Right ventricle myocardium inferior (tissue), 1 donor: ENCODE measurements around the gene NFKBIB. TPM values are rescaled to one million over a fixed set of nuclear protein-coding genes. Genes with fewer than 3 reads are reported as not detected.
A peak's percentile ranks its signal among the peaks of the same experiment; 100 is the strongest.

ENCODE experiments used
- ATAC-seq: fragments of 200-7000 bp; cut with Tn5 transposase; one replicate; pipeline ENCODE4 v1.9.1; 2020; ENCODE audit warnings: mild to moderate bottlenecking, moderate library complexity
- DNase-seq: peaks from one replicate; pipeline ENCODE4 v3.0.0; 2021; ENCODE audit errors: missing footprints
- intact Hi-C: fragments of 100-400 bp; cut with DNase I; formaldehyde crosslinking; loops from one replicate; pipeline ENCODE4 v1.11.0; 2022
- total RNA-seq: library from RNA; stranded (reverse); fragmentation: NEBNext Ultra II Directional; extraction: Animal tissue kit (Norgen Biotek cat#: 25700); gene quantifications from one replicate; pipeline ENCODE4 v1.2.1, GENCODE V29; 2021
- donor health status: DM: no; HTN: yes; CAD: no; lungs with severe emphysema.

Gene NFKBIB
- total RNA-seq, 1 donor from 2014 or later = 17.9 TPM

DNA sequence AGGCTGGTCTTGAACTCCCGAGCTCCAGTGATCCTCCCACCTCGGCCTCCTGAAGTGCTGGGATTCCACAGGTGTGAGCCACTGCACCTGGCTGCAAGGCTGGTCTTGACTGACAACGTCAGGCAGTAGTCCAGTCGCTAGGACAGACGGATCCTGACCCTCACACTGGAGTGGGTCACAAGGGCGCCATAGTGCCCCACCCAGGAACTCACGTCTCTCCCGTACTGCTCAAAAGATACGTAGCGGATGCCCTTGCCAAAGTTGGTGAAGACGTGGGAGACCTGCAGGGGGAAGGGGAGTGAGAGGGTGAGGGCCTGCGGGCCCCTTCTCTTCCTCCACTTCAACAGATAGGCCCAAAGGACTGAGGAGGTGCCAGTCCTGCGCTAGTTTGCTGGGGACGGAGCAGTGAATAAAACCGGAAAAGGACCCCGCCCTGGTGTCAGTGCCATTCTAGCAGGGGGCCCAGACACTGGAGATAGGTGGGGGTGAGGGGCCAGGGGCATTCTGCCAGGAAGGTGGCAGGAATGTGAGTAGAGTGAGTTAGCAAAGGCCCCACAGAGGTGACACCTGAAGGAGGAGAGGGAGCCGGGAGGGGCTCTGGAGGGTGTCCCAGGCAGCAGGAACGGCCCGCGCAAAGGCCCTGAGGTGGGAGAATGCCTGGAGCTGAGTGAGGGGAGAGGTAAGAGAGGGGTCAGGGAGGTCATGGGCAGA, 42.9 kb downstream of the NFKBIB start:
- ATAC-seq = no peak
- intact Hi-C loops = no loop called here
- no peak for DNase-seq

DNA sequence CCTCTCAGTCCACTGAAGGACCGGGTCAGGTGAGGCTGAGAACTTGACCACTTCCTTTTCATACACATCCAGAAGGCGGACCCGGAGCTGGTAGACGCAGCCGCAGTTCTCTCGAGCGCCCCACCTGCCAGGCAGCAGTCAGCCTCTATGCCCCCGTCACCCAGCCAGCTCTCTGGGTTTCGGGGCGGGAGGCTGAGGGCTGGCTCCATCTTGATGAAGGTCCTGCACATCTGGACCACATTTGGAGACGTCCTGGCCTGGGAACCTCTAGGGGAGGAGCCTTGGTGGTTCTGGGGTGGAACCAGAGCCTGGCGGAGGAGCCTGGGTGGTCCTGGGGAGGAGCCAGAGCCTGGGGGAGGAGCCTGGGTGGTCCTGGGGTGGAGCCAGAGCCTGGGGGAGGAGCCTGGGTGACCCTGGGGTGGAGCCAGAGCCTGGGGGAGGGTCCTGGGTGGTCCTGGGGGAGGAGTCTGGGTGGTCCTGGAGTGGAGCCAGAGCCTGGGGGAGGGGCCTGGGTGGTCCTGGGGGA, 45.3 kb downstream of the NFKBIB start:
- ATAC-seq (no peak), DNase-seq (no peak)
- intact Hi-C loops = no loop called here

DNA sequence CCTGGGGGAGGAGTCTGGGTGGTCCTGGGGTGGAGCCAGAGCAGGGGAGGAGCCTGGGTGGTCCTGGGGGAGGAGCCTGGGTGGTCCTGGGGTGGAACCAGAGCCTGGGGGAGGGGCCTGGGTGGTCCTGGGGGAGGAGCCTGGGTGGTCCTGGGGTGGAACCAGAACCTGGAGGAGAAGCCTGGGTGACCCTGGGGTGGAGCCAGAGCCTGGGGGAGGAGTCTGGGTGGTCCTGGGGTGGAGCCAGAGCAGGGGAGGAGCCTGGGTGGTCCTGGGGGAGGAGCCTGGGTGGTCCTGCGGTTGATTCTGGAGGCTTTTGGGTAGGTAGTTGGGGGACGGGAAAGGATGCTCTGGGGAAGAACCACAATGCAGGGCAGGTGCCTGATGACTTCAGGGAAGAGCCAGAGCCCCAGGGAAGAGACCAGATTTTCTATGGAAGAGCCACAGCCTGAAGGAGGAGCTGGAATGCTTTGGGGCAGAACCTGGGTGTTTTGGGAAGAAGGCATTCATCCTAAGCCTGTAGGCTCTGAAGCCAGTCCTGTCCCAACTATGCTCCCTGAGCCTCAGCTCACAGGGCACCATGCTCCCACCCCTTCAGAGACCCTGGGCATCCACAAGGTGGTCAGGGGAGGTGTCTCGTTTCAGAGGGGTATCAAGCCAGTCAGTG, 45.9 kb downstream of the NFKBIB start:
- intact Hi-C loops = no loop called here
- ATAC-seq (no peak), DNase-seq (no peak)

DNA sequence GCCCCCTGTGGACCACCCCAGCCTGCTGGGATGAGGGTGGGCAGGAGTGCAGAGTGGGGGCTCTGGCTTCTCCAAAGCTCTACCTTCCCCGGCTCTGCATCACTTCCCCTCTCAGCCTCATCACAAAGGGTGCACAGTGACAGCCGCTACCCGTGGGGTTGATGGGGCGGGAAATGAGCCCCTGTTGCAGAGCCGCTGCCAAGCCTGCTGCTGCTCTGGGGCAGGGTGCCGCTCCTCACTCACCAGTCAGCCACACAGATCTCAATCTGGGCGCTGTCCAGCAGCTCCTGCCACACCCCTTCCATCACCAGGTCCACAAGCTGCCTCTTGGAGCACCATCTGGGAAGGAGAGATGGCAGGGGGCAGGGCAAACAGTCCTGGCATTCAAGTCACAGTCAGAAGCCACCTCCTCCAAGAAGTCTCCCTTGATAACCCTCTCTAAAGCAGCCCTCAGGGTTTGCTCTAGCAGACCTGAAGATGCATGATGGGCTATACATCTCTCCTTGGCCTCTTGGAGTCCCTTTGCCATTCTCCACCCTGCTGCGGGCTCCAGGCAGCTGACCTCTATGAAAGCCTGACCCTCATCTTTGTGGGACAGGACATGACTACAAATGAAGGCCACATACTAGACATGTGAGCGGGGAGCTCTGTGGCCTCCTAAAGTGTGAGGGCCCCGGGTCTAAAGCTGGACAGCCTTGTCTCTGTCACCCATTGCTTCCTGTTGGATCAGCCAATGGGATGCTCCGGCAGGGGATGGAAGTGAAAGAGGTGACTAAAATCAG, 46.7 kb downstream of the NFKBIB start:
- intact Hi-C loops = no loop called here
- DNase-seq (peak; percentile 51), ATAC-seq (no peak)

DNA sequence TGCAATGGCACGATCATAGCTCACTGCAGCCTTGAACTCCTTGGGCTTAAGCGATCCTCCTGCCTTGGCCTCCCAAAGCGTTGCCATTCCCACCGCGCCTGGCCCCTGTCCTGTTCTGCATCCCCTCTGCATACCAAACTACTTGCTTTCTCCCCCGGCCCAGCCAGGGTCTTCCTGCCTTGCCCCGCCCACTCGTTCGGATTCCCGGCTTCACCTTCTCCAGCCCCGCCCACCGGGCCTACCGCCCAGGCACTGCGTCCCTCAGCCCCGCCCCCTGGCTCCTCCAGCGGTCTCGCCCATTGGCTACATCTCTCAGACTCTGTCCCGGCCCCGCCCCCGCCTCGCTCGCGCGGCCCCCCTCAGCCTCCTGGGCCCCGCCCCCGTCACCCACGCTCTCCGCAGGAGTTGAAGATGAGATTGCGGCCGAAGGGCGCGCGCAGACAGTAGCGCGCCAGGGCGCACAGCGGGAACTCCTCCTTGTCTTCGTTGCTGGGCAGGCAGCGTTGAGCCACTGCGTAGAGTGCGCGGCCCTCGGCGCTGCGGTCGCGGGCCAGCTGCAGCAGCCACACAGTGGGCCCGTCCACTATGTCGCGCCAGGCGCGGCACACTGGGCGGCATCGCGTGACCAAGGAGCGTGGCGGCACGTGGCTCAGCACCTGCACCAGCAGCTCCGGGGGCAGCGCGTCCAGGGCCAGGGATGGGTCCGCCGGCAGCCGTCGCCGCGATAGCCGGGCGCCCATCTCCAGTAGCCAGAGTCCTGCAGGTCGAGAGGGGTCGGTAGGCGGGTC, 50.0 kb downstream of the NFKBIB start:
- intact Hi-C loops = no loop called here
- peak; percentile 89 for DNase-seq
- peak; percentile 94 for ATAC-seq

DNA sequence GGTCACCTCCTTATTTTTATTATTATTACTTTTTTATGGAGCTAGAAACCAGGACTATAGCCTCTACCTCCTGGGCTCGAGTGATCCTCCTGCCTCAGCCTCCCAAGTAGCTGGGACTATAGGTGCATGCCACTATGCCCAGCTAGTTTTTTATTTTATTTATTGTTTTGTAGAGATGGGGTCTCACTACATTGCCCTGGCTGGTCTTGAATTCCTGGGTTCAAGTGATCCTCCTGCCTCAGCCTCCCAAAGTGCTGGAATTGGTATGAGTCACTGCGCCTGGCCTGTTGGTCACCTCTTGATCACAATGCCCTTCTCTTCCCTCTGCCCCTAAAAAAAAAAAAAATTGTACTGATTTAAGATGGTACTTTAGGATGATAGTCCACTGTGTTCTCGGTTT, 51.4 kb downstream of the NFKBIB start:
- ATAC-seq (no peak), DNase-seq (no peak)
- intact Hi-C loops = no loop called here

DNA sequence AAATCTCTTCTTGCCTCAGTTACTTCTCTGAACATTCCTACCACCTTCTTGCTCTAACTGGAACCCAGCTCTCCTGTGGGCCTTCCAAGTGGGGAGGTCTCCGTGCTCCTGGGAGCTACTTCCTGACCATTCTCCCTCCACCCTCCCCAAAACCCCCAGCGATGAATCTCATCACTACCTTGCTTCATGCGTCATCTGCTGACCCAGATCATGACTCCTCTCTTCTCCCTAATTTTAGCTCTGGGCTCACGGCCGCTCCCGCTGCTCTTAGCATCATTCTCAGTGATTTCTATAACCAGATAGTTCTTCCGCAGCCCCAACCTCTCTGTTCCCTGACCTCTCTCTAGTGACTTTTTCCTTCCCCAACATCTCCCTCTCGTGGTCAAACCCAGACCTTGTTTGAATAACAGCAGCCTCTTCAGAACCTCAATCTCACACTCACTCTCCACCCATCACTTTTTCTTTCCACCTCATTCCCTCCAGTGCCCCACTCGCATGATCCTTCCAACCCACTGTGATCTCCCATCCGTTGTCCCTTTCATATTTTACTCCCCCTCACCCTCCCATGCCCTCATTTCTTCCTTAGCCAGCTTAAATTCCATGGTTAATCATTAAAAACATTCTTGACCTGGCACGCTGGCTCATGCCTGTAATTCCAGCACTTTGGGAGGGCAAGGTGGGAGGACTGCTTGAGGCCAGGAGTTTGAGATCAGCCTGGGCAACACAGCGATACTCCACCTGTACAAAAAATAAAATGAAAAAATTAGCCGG, 52.8 kb downstream of the NFKBIB start:
- no peak for DNase-seq
- ATAC-seq = no peak
- intact Hi-C loops = no loop called here

DNA sequence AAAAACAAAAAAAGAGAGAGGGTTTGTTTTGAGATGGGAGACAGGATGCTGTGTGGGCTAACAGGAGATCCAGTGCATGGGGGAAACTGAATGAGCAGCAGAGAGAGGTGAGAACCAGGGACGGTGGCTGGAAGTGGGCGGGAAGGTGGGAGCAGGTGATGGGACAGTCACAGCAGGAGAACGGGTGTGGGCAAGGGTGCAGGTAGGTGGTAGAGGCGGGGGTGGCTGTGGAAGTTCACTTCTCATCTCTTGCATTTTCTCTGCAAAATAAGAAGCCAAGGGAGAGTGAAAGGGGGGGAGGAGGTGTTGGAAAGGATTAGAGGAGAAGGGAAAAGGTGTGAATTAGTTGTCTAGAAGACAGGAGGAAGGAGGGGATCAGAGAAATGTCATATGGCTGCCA, 53.9 kb downstream of the NFKBIB start:
- DNase-seq = no peak
- ATAC-seq = no peak
- intact Hi-C loops = no loop called here

DNA sequence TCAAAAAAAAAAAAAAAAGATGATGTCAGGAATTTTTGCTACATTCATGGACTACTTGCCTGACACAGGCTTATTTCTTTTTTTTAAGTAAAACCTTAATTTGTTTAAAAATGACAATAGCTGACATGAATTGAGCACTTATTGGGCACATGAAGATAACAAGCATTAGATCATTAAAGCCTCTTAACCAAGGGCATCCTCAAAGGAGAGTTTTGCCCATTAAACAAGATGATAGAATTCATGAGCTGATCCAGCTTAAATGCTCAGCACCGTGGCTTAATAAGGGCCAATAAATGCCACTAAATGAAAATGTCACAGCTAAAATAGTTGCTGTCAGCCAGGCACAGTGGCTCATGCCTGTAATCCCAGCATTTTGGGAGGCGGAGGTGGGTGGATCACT, 56.5 kb downstream of the NFKBIB start:
- intact Hi-C loops = no loop called here
- DNase-seq (no peak), ATAC-seq (no peak)

DNA sequence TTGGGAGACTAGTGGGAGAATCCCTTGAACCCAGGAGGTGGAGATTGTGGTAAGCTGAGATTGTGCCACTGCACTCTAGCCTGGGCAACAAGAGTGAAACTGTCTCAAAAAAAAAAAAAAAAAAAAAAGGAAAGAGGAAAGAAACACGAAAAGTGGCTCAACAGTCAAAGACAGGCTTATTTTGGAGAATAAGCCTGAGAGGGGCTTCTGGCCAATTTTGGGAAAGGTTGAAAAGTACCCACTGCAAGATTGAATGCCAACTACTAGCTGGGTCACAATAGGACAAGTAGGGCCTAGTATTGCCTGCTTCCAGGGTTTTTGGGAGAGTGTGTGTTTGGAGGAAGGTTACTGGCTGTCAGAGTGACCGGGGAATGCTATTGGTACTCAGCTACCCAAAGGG, 58.5 kb downstream of the NFKBIB start:
- ATAC-seq (no peak), DNase-seq (no peak)
- intact Hi-C loops = no loop called here

Other genes starting within 250 kb of the NFKBIB start
- not detected for gene CAPN12, start 155.5 kb upstream of the NFKBIB start, total RNA-seq
- gene LGALS7, start 126.5 kb upstream of the NFKBIB start, total RNA-seq = not detected
- not detected for gene LGALS7B, start 110.8 kb upstream of the NFKBIB start, total RNA-seq
- 0.76 TPM for gene LGALS4, start 87.0 kb upstream of the NFKBIB start, total RNA-seq
- gene ECH1, start 68.2 kb upstream of the NFKBIB start, total RNA-seq = 1,308 TPM
- 184 TPM for gene HNRNPL, start 50.0 kb upstream of the NFKBIB start, total RNA-seq
- gene RINL, start 21.7 kb upstream of the NFKBIB start, total RNA-seq = 4.1 TPM
- 99.8 TPM for gene SIRT2, start 351 bp upstream of the NFKBIB start, total RNA-seq
- gene CCER2, start 12.2 kb downstream of the NFKBIB start, total RNA-seq = not detected
- gene SARS2, start 30.8 kb downstream of the NFKBIB start, total RNA-seq = 16.0 TPM
- gene MRPS12, start 31.0 kb downstream of the NFKBIB start, total RNA-seq = 67.9 TPM
- gene FBXO17, start 75.8 kb downstream of the NFKBIB start, total RNA-seq = 2.3 TPM
- 15.1 TPM for gene FBXO27, start 132.6 kb downstream of the NFKBIB start, total RNA-seq
- gene ACP7, start 184.4 kb downstream of the NFKBIB start, total RNA-seq = not detected
- 16.2 TPM for gene PAK4, start 225.8 kb downstream of the NFKBIB start, total RNA-seq